Measurements from ENCODE around the gene SCAMP2.
"Not testable (repeated sequence)": the region's sequence is repeated elsewhere in the genome, so short reads cannot be mapped to it uniquely, and the experiment has no call there.

The SCAMP2 gene, protein sequence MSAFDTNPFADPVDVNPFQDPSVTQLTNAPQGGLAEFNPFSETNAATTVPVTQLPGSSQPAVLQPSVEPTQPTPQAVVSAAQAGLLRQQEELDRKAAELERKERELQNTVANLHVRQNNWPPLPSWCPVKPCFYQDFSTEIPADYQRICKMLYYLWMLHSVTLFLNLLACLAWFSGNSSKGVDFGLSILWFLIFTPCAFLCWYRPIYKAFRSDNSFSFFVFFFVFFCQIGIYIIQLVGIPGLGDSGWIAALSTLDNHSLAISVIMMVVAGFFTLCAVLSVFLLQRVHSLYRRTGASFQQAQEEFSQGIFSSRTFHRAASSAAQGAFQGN
- 64.5 to 178 (median 116) reads per million in 18 experiments for total RNA-seq

DNA sequence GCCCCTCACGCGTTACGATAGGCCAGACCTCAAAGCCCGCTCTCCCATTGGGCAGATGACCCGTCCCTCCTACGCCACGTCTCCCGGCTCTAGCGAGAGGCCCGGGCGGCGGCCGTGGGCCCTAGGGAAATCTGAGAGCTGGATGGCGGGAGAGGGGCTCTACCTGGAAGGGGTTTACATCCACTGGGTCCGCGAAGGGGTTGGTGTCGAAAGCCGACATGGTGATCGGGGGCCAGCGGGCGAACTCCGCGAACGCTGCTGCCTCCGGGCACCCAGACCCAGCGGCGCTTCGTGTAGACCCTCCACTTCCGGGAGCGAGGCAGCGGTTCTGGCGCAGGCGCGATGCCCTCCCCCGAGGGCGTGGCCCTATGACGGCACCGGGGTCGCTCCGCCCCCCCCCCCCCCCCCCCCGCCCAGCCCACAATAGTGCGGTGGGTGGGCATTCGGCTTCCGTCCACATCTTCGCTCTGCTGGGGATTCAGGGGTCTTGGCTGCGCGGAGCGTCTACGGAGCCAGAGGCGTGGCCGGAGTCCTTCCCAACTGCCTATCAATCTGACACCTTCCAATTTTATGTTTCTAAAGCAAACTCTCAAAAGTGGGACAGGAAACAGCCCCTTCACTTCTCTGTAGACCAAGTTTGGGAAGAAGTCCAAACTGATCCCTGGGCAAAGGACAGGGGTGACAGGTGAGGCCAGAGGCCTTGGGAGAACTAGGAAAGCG is at the start of gene SCAMP2:
Gene SCAMP2, minus strand, starts transcription at position 330 of the 720 bp plus-strand sequence. Its CDS starts 110 bp downstream, at position 220.
- peak; percentile 89 to 96 for DNase-seq

GRCh38 chr15:74920456-74920855 is 47.3 kb upstream of the SCAMP2 start:
- DNase-seq: peak; percentile 72 to 75

GRCh38 chr15:74917676-74918075 is 44.5 kb upstream of the SCAMP2 start:
- DNase-seq: no peak

- not testable (repeated sequence) for DNase-seq
These were observed 40.6 kb upstream of the SCAMP2 start for GRCh38 chr15:74913799-74914198.

GRCh38 chr15:74913041-74913440 is 39.9 kb upstream of the SCAMP2 start:
- no peak for DNase-seq

DNA sequence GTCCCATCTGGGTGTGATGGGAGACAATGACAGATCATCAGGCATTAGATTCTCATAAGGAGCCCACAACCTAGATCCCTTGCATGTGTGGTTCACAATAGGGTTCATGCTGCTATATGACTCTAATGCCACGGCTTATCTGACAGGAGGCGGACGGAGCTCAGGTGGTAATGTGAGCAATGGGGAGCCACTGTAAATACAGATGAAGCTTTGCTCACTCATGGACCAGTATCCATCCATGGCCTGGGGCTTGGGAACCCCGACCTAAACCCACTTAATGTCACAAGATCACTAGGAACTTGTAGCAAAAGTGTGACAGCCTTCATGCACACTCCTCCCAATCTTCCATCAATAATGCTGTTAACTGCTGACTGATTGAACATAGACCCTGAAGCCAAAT is 35.5 kb upstream of the SCAMP2 start:
- DNase-seq: no peak

- DNase-seq: peak in 1 of 2 donors; percentile 5
These were observed 34.2 kb upstream of the SCAMP2 start for GRCh38 chr15:74907163-74907870.

GRCh38 chr15:74906450-74907162 is 33.4 kb upstream of the SCAMP2 start, which contains the start of gene FAM219B:
Gene FAM219B (minus strand): TSS chr15:74906851. CDS start chr15:74906800, 51 bp downstream.
- DNase-seq: peak; percentile 92 to 94

GRCh38 chr15:74906067-74906449 is 32.9 kb upstream of the SCAMP2 start:
- peak; percentile 22 to 32 for DNase-seq

DNA sequence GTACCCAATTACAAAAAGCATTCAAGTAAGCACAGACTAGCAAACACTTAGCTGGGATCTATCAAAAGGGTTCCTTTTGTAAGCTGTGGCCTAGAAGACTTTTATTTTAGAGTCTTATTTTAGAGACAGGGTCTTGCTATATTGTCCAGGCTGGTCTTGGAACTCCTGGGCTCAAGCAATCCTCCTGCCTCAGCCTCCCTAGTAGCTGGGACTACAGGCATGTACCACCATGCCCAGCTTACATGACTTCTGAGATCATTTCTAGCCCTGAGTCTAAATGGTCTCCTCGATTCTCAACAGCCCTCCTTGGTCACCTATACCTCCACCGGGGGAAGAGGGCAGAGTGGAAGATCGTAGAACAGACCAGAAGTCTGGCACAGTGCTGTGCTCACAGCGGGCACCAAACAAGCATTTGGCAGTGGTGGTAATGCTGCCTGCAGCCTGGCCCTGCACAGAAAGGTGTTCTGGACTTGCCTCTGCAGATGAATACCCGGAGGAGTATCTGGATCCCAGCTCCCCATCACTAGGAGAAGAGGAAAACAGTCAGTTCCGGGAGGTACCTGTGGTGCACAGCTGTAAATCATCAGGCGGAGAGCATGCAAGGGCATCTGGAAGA is 31.1 kb upstream of the SCAMP2 start:
- DNase-seq: no peak

GRCh38 chr15:74903676-74904075 is 30.5 kb upstream of the SCAMP2 start:
- no peak for DNase-seq

- DNase-seq: peak in 1 of 2 donors; percentile 15
These were observed 29.3 kb upstream of the SCAMP2 start for GRCh38 chr15:74902295-74903075.

DNA sequence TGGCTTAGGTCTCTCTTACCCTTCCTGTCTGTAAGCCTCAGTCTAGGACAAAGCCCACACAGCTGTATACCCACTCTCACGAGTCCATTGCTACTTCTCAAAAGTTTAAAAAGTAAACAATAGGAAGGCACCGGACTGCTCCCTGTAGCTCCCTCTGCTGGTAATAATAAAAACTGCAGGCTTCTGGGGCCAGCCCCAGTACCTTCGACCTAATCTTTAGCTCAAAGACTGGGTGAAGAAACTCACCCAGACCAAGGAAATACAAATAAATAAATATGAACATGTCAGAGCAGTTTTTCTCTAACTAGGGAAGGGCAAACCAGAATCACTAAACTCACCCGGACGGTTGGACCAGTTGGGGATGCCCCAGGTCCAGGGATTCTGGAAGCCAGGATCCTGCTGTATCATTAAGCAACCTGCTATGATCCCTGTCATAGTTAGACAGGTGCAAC is 28.5 kb upstream of the SCAMP2 start:
- peak; percentile 82 to 89 for DNase-seq

GRCh38 chr15:74897300-74897701 is 24.1 kb upstream of the SCAMP2 start:
- DNase-seq: no peak

GRCh38 chr15:74896316-74896715 is 23.2 kb upstream of the SCAMP2 start:
- no peak for DNase-seq

DNA sequence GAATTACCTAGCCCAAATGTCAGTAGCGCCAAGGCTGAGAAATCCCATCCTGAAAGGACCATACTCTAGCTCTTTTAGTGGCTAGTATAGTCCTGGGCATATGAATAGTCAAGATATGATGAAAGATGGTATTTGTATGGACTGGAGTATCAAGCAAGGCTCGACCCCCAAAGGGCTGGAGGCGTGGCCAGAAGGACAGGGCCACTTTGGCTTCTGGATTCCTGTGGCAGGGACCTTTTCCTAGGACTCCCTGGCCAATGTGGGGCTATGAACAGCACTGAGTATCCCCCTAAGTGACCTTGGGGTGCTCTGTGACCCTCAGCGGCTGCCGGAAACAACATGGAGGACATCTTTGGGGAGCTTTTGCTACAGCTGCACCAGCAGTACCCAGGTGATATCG is 22.7 kb upstream of the SCAMP2 start:
- DNase-seq: no peak

DNA sequence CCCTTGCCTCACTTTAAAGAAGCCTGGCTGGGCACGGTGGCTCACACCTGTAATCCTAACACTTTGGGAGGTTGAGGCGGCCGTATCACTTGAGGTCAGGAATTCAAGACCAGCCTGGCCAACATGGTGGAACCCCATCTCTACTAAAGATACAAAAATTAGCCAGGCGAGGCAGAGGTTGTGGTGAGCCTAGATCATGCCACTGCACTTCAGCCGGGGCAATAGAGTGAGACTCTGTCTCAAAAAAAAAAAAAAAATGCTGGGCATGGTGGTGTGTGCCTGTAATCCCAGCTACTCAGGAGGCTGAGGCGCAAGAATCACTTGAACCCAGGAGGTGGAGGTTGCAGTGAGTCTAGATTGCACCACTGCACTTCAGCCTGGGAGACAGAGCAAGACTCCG is 21.2 kb upstream of the SCAMP2 start:
- not testable (repeated sequence) for DNase-seq

DNA sequence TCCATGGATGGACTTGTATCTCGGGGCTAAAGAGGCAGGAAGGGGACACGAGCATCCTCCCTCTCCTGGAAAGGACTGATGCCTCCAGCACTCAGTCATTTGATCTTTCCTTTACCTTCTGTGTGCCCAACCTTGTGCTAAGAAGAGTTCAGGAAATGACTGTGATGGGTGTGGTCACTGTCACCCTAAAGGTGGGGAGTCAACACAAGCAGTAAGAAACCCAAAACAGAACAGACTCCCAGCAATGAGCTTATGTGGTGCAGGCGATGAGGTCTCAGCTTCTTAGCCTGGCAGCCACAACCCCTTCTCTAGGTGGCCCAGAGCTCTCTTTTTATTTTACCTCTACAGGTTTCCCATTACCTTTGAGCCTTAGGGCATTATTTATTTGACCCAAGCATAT is 20.5 kb upstream of the SCAMP2 start:
- no peak for DNase-seq

DNA sequence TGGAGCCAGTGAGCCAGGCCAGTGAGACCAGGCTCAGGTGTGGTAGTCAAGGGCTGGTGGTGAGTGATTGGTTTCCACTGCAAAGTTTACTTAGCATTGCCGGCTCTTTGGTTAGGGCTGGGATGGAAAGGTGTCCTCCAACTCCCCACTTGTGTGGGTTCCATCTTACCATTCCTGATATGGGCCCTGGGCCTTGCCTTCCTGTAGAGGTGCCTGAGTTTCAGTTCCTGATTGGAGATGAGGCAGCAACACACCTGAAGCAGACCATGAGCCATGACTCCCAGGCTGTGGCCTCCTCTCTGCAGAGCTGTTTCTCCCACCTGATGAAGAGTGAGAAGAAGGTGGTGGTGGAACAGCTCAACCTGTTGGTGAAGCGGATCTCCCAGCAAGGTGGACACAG is 19.8 kb upstream of the SCAMP2 start:
- DNase-seq: no peak

DNA sequence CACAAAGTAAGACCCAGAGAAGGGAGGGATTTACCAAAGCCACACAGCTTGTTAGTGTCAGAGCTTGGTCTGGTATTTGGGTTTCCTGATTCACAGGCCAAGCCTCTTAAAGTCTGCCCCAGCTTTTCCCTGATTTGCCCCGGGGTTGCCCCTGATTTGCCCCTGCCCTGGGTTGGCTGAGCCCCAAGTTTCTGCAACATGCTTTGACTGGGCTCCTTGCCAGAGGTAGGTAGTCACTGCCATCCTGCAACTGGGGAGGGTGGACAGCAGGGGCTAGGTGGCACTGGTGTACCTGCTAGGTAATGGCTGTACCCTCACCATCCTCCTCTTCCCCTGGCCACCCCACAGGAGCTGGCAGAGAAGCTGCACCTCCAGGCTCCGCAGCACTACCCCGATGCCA is 19.1 kb upstream of the SCAMP2 start:
- no peak for DNase-seq

DNA sequence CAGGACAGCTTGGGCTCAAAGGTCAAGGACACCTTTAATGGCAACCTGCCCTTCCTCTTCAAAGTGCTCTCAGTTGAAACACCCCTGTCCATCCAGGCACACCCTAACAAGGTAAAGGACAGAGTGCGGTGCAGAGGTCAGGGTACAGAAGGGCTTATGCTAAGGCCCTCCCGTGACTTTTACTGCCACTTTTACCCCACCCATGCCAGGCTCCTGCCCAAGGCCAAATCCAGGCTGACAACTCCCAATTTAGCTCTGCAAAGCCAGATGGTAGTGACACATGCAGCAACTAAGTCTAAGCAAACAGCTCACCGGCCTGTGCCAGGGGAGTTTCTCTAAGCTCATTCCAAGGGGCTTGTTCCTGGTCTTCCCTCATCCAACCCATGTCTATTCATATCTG is 18.3 kb upstream of the SCAMP2 start:
- DNase-seq: no peak
